Breast epithelium (tissue), 3 donors: ENCODE results near the gene MANBA.

Experiments used
- POLR2A ChIP-seq: fragments of 450-650 bp; IDR thresholded peaks from one replicate; pipeline ENCODE4 v1.6.1; 2016; ENCODE audit warnings: antibody characterized with exemption, mild to moderate bottlenecking, moderate library complexity
- TF ChIP-seq, protein P1 (sequence below), 3 donors: fragments of 450-650 bp; IDR thresholded peaks; one replicate each; pipeline ENCODE4 v1.5.1; 2016 to 2017; ENCODE audit warnings: antibody characterized with exemption in 3 of 3, mild to moderate bottlenecking in 3 of 3, moderate library complexity in 3 of 3

DNA sequence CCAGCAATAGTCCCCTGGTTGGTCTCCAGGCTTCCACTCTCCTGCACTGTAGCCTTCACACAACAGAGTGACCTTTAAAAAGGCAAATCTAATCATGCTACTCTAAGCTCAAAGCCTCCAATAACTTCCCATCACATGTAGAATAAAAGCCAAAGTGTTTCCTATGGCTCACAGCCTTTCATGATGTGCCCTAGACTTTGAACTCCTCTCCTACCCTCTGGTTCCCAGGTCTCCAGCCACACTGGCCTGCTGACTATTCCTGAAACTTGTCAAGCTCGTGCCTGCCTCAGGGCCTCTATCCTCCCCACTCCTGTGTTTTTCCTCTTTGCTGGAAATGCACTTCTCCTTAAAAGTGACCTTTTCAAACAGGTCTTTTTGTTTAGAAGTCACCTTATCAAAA is 3.1 kb downstream of the MANBA start:
- TF ChIP-seq, protein P1, sequence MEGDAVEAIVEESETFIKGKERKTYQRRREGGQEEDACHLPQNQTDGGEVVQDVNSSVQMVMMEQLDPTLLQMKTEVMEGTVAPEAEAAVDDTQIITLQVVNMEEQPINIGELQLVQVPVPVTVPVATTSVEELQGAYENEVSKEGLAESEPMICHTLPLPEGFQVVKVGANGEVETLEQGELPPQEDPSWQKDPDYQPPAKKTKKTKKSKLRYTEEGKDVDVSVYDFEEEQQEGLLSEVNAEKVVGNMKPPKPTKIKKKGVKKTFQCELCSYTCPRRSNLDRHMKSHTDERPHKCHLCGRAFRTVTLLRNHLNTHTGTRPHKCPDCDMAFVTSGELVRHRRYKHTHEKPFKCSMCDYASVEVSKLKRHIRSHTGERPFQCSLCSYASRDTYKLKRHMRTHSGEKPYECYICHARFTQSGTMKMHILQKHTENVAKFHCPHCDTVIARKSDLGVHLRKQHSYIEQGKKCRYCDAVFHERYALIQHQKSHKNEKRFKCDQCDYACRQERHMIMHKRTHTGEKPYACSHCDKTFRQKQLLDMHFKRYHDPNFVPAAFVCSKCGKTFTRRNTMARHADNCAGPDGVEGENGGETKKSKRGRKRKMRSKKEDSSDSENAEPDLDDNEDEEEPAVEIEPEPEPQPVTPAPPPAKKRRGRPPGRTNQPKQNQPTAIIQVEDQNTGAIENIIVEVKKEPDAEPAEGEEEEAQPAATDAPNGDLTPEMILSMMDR (IDR thresholded peaks at IDR 0.05), result no peak
- no peak for TF ChIP-seq POLR2A
